ENCODE results near the gene RC3H1. TPM values are rescaled to one million over a fixed set of nuclear protein-coding genes. Genes with fewer than 3 reads are reported as not detected.
"Not testable (repeated sequence)": the region's sequence is repeated elsewhere in the genome, so short reads cannot be mapped to it uniquely, and the experiment has no call there.

Gene RC3H1, protein sequence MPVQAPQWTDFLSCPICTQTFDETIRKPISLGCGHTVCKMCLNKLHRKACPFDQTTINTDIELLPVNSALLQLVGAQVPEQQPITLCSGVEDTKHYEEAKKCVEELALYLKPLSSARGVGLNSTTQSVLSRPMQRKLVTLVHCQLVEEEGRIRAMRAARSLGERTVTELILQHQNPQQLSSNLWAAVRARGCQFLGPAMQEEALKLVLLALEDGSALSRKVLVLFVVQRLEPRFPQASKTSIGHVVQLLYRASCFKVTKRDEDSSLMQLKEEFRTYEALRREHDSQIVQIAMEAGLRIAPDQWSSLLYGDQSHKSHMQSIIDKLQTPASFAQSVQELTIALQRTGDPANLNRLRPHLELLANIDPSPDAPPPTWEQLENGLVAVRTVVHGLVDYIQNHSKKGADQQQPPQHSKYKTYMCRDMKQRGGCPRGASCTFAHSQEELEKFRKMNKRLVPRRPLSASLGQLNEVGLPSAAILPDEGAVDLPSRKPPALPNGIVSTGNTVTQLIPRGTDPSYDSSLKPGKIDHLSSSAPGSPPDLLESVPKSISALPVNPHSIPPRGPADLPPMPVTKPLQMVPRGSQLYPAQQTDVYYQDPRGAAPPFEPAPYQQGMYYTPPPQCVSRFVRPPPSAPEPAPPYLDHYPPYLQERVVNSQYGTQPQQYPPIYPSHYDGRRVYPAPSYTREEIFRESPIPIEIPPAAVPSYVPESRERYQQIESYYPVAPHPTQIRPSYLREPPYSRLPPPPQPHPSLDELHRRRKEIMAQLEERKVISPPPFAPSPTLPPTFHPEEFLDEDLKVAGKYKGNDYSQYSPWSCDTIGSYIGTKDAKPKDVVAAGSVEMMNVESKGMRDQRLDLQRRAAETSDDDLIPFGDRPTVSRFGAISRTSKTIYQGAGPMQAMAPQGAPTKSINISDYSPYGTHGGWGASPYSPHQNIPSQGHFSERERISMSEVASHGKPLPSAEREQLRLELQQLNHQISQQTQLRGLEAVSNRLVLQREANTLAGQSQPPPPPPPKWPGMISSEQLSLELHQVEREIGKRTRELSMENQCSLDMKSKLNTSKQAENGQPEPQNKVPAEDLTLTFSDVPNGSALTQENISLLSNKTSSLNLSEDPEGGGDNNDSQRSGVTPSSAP
- 7.1 TPM for polyA plus RNA-seq (2013, experiment 1 of 2; ENCODE audit: insufficient read length)
- 4.7 TPM for polyA plus RNA-seq (2013, experiment 2 of 2; ENCODE audit: insufficient read length)

DNA sequence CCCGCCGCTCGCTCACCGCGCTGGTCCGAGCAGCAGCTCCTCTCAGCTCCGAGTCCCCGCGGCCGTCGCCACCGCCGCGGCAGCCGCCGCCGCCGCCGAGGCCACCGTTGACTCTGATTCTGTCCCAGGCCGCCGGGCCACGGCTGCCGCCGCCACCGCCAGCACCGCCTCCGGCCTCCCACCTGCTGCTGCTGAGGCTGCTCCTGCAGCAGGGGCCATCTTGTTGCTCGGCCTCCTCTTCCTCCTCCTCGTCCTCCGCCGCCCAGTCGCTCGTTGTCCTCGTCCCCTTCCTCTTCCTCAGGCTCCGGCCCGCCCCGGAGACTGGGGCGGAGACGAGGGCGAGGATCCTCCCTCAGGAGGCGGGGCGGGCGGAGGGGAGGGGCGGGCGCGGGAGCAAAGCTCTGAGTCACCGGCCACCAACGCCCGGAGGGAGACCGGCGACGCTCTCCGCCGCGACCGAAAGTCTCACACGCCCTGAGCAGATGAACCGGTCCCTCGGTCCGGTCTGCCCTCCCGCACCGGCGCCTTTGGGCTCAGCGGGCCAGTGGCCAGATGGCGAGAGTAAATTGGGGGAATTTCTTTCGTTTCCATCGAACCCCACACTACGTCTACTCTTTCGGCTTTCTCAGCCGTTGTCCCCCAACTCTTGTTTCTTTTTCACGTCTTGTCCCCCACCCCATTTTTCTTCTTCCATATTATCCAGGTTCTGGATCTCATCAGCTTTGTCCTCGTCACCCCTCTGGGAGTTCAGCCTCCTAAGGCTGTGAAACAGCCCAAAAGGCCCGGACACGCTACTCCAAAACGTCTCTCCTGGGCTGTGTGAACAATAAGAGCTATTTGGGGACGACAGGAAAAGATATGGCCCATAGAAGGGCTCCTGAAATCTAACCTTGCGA, at the start of gene RC3H1:
Gene RC3H1 (minus strand): TSS at position 278 of the 896 bp plus-strand sequence. CDS start 29,372 bp downstream, outside the sequence.
- DNase-seq: peak; percentile 91

DNA sequence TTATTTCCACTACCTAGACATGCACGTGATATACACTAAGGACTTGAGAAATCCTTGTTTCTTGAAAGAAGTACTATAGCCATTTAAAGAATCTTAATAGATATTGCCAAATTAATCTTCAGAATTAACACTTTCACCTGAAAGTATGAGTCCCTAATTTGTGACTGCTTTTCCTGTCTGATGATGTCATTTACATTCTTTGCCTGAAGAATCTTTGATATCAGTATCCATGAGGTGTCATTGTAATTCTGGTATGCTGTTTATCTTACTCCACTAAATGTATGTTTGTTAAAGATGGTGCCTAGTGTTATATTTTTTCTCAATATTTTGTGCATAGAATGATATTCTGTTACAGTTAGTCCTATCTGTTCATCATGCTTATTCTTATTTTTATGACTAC, 48.5 kb upstream of the RC3H1 start:
- DNase-seq: no peak

DNA sequence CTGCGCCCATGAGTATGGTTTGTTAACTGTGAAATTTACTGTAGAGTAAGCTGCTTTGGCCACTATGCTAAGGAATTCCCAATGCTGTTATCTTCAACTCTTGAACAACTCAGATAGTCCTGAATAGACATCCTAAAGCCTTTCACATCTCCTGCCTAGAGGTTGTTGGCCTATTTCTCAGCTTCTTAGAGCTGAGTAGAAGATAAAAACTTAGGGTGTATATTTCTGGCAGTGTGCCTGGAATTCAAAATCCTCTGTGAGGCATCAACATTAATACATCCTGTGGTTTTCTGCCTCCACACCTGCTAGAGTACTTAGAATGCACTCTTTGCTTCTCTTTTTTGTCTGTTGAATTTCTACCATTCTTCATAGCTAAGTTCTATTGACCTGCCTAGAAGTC, 45.8 kb upstream of the RC3H1 start:
- DNase-seq: no peak

DNA sequence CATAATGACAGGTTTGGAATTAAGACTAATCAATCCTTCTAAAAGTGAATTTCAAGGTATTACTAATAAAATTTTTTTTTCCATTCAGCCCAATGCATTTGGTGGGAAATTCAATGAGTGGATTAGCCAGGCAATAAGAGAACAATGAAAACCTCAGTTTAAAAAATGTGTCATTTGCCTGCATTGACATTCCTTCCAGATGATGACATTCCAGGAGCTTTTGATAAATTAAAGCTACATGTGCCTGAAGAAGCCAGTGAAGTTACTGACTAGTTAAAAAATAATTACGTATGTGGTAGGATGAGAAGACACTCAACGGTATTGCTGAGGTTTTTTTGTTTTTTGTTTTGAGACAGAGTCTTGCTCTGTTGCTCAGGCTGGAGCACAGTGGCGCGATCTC, 37.9 kb upstream of the RC3H1 start:
- peak; percentile 55 for DNase-seq

DNA sequence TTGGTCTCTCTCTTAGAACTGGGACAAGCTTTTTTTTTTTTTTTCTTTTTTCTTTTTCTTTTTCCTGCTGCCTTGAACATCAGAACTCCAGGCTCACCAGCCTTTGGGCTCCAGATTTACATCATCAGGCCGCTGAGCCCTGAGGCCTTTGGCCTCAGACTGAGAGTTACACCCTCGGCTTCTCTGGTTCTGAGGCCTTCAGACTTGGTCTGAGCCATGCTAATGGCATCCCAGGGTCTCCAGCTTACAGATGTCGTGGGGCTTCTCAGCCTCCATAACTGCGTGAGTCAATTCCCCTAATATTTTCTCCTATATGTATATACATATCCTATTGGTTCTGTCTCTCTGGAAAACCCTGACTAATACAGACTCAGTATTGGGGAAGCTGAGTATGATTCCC, 36.5 kb upstream of the RC3H1 start:
- DNase-seq: peak; percentile 41

DNA sequence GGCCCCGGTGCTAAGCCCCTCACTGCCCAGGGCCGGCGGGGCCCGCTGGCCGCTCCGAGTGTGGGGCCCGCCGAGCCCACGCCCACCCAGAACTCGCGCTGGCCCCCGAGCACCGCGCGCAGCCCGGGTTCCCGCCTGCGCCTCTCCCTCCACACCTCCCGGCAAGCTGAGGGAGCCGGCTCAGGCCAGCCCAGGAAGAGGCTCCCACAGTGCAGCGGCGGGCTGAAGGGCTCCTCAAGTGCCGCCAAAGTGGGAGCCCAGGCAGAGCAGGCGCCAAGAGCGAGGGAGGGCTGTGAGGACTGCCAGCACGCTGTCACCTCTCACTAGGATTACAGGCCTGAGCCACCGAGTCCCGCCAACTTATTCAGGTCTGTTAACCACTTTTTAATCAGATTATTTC, 34.5 kb upstream of the RC3H1 start:
- not testable (repeated sequence) for DNase-seq

DNA sequence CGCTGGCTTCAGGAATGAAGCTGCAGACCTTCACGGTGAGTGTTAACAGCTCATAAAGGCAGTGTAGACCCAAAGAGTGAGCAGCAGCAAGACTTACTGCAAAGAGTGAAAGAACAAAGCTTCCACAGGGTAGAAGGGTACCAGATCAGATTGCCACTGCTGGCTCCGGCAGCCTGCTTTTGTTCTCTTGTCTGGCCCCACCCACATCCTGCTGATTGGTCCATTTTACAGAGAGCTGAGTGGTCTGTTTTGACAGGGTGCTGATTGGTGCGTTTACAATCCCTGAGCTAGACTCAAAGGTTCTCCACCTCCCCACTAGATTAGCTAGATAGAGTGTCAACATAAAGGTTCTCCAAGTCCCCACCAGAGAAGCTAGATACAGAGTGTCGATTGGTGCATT, 33.6 kb upstream of the RC3H1 start:
- not testable (repeated sequence) for DNase-seq

DNA sequence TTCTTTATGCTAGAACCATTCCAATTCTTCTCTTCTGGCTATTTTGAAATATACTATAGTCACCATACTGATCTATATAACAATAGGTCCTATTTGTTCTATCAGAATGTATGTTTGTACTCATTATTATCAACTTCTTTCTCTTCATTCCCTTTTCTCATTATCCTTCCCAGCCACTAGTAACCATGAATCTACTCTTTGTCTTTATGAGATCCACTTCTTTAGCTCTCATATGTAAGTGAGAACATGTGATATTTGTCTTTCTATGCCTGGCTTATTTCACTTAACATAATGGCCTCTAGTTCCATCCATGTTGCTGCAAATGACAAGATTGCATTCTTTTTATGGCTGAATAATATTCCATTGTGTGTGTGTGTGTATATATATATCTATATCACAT, 31.7 kb upstream of the RC3H1 start:
- no peak for DNase-seq

DNA sequence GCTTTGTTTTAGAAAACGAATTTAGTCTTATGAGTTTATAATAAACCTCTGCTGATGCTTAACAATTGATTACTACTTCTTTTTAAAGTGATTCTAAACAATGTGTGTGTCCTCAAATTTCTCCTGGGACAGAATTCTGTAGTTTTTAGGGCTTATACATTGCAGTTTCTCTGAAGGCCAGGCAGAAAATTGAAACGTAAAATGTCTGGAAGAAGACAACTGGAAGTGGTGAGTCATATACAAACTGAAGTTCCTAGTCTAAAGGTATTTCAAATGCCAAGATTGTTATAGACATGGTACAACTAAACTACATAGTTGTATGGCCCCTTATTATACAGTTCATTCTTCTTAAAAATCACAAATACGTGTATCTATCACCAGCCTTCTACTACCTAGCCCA, 30.5 kb upstream of the RC3H1 start:
- DNase-seq: no peak

DNA sequence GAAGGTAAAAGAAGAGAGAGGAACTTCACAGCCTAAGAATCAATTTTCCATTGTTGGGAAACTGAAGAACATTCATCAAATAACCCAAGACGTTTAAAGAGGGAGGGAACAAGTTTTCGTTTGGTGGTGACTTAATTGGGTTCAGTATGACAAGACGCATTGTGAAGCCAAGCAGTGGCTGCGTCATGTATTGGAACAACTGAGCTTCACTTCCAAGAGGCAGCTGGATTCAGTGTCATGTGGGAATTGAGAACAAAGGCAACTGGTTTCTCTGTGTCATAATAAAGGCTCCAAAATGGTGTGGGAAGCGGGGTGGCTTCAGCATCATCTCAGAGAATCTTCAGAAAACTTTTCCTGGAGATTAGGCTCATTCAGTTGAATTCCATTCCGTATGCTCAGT, 29.8 kb upstream of the RC3H1 start:
- no peak for DNase-seq

DNA sequence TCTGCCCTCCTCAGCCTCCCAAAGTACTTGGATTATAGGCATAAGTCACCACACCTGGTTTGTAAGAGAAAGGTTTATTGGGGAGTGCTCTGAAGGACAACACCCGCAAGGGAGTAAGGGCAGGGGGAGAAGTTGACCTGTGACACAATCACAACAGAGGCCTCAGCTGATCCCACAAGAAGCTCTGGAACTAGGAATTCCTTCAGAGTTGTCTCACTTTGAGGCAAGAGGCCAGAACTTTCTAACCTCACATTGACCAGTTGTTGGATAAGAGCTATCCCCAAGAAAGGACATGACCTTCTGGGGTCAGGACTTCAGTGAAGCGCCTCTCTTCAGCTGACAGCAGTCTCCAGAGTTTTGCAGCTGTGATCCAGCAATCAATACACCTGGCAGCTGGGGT, 27.4 kb upstream of the RC3H1 start:
- DNase-seq: no peak

DNA sequence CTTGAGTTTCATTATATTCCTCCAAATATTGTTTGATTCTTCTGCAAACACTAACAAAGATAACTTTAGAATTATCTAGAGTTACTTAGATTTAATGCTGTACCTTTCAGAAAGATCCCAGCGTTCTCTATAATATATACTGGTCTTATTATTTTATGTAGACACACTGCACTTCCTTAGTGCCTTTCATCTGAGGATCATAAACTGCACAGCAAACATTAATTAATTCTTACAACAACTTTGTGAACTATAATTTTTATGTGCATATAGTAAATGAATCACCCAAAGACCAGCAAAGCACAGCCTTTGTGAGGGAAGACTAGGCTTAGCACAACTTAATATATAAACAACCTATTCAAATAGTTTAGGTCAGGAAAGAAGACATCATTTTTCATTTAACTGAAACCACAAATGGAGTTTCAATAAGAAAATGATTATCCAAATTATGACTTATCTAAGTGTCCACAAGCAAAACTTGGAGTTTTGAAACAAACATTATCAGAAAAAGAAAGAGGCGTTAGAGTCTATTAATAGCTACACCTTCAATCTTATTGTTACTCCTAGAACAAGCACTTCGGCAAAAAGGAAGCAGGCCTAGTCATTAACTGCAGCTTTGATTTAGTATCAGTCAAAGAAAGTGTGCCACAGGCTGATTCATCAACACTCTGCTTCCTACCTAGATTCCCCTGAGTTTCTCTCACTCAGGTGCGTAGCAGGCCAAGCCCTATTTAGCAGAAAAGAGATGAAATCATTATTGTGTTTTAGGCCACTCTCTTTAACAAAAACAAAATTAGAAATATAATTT, 22.5 kb upstream of the RC3H1 start:
- DNase-seq: no peak

DNA sequence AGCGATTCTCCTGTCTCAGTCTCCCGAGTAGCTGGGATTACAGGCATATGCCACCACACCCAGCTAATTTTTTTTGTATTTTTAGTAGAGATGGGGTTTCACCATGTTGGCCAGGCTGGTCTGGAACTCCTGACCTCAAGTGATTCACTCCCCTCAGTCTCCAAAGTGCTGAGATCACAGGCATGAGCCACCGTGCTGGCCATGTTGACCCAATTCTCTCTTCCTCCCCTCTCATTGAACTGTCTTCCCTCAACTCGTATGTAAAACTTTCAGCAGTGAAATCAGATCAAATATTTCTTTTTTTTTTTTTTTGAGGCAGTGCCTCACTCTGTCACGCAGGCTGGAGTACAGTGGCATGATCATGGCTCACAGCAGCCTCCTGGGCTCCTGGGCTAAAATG, 20.4 kb upstream of the RC3H1 start:
- not testable (repeated sequence) for DNase-seq

DNA sequence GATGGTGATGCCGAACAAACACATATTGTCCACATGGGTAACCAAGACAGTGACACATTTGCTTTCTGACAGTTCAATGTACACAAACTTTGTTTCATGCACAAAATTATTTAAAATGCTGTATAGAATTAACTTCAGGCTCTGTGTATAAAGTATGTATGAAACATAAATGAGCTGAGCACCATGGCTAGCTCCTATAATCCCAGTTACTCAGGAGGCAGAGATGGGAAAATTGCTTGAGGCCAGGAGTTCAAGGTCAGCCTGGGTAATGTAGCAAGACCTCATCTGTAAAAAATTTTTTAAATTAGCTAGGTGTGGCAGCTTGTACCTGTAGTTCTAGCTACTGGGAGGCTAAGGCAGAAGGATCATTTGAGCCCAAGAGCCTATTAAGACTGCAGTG, 19.2 kb upstream of the RC3H1 start:
- DNase-seq: no peak

DNA sequence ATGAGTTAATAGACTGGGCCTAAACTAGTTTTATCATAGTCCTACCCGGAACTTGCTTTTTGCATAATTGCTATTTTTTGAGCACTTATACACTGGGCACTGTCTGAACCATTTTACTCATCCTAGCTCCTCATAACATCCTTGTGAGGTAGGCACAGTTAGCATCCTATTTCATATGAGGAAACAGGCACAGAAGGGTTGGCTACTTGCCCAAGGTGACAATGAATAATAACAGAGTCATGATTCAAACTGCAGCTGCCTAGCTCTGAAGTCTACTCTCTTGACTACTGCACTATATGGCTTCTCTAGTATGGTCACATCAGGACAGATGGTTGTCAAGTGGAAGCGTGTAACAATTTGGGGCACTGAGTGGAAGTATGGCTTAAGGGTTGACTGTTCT, 18.2 kb upstream of the RC3H1 start:
- peak; percentile 73 for DNase-seq

DNA sequence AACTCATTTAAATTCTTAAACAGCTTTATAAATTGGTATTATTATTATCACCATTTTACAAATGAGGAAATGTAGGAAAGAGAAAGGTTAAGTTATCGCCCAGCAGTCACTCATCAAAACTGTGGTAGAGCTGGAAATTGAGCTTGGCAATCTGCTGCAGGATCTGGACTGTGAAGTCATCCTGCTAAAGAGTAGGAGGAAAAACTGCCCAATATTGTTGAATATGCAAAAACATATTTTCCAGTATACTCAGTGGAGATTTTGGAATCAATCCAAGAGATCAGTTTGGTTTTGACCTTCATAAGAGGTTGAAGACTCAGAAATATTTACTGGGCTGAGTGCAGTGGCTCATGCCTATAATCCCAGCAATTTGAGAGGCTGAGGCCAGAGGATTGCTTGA, 16.9 kb upstream of the RC3H1 start:
- DNase-seq: peak; percentile 41

DNA sequence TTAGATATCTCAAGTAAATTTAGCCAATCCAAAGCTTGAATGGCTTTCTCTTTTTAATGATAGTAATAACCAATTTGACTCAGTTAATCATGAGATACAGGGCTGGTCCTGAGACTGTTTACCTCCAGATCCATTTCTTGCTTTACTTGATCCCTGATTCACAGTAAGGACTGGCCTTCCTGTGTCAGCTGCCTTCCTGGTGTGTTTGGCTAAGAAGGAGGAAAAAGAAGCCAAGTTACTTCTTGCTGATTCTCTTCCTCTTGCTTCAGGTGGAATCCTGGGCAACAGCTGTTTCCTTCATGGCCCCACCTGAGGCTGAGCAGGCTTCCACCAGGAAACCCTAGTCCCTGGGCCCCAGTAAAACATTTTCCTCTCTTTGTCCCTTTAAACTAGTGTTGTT, 14.6 kb upstream of the RC3H1 start:
- no peak for DNase-seq

DNA sequence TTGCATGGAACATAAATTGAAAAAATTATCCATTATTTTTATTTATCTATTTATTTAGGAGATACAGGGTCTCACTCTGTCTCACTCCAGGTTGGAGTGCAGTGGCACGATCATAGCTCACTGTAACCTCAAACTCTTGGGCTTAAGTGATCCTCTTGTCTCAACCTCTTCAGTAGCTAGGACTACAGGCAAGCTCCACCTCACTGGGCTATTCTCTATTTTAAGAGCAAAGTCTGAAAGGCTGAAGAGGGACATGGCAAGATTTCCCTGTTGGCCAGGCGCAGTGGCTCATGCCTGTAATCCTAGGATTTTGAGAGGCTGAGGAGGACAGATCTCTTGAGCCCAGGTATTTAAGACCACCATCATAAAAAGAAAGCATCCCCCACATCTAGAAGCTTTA, 14.0 kb upstream of the RC3H1 start:
- no peak for DNase-seq

DNA sequence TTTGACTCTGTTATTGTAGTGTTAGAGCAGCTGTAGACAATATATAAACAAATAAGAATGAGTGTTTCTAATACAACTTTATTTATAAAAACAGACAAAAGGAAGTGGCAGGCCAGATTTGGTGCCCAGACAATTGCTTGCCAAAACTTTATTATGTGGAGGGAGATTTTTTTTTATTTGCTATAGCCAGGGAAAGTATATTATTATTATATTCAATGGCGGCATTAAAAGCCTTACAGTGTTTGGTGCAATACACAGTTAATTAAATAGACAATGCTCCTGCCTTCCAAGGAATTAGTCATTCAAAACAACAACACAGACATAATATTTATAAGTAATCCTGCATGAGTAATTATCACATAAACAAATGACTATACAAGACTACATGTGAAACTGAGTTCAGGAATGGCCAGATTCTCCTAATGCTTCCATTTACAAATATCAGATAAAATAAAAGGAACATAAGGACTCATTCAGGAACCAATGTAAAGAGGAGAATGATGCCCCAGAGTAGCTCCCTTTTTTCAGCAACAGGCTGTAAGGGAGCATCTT, 10.6 kb upstream of the RC3H1 start:
- no peak for DNase-seq

DNA sequence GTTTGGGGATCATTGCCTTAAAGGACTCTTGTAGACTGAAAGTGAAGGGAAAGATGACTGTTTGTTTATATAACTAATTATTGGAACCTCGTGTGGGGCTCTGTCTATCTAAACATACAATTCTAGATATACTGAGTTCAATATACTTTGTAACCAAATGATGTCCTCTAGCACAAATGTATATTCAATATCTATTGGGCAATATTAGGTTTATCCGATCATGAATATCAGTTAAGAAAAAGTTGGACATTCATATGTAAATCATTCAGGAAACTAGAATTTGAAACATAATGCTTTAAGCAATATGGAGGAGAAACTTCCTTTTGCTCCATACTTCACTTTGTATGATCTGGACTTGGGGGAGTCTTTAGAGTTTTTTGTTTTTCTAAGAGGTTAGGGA, 8.9 kb upstream of the RC3H1 start:
- no peak for DNase-seq

DNA sequence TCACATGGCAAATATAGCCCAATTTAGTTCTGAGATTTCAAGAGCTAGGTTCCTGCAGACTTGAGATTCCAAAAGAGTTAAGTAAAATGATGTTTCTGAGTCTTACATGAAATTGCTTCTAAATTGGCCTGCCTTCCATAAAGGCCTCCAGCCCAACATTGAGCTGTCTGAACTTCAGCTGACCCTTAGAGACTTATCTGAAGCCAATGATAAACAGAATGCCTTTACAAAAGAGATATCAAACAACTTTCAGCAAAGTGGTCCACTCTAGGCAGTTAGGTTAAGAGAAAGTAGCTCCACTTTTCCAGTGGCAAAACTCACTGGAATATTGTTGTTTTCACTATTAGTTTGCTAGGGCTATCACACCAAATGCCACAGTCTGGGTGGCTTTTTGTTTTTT, 6.3 kb upstream of the RC3H1 start:
- DNase-seq: no peak
